SK-N-SH treated with all-trans-retinoic acid at 6 μM for 48 hours (cell line): Measurements from ENCODE around the gene CCDC30.

Experiments used
- ATAC-seq: fragments of 200-7000 bp; cut with Tn5 transposase; 3 replicates; pipeline ENCODE4 v1.9.1; 2020; ENCODE audit warnings: mild to moderate bottlenecking, moderate library complexity
- ARNTL ChIP-seq: fragments of 450-650 bp; formaldehyde crosslinking; IDR thresholded peaks from 2 replicates; pipeline ENCODE4 v1.5.0; 2020; ENCODE audit warnings: low read depth, mild to moderate bottlenecking, moderate library complexity, borderline replicate concordance
- BACH2 ChIP-seq: fragments of 250-450 bp; sonication (Bioruptor Pico); IDR thresholded peaks from 2 replicates; pipeline ENCODE4 v1.9.0; 2021; ENCODE audit warnings: mild to moderate bottlenecking, borderline replicate concordance
- CSDC2 ChIP-seq: fragments of 250-450 bp; sonication (Bioruptor Pico); IDR thresholded peaks from 2 replicates; pipeline ENCODE4 v1.5.0; 2020; ENCODE audit warnings: mild to moderate bottlenecking, moderate library complexity
- ESRRG ChIP-seq: fragments of 250-450 bp; sonication (Bioruptor Pico); IDR thresholded peaks from 2 replicates; pipeline ENCODE4 v1.6.1; 2021; ENCODE audit warnings: mild to moderate bottlenecking
- GLIS3 ChIP-seq: fragments of 250-450 bp; sonication (Bioruptor Pico); IDR thresholded peaks from 2 replicates; pipeline ENCODE4 v1.5.0; 2020; ENCODE audit warnings: mild to moderate bottlenecking, moderate library complexity
- ISL1 ChIP-seq: fragments of 250-450 bp; sonication (Bioruptor Pico); IDR thresholded peaks from 2 replicates; pipeline ENCODE4 v2.1.2; 2022; ENCODE audit warnings: mild to moderate bottlenecking, moderate library complexity
- OSR1 ChIP-seq: fragments of 250-450 bp; sonication (Bioruptor Pico); IDR thresholded peaks from 2 replicates; pipeline ENCODE4 v1.8.0; 2022; ENCODE audit warnings: moderate library complexity, mild to moderate bottlenecking, inconsistent platforms
- PPARA ChIP-seq: fragments of 250-450 bp; sonication (Bioruptor Pico); IDR thresholded peaks from 2 replicates; pipeline ENCODE4 v1.5.0; 2020; ENCODE audit warnings: mild to moderate bottlenecking, borderline replicate concordance
- RARB ChIP-seq: fragments of 250-450 bp; sonication (Bioruptor Pico); IDR thresholded peaks from 2 replicates; pipeline ENCODE4 v1.8.0; 2021; ENCODE audit warnings: mild to moderate bottlenecking, moderate library complexity
- SNAI2 ChIP-seq: fragments of 250-450 bp; sonication (Bioruptor Pico); IDR thresholded peaks from 2 replicates; pipeline ENCODE4 v1.5.0; 2020; ENCODE audit warnings: mild to moderate bottlenecking, moderate library complexity
- TCF4 ChIP-seq: fragments of 250-450 bp; sonication (Bioruptor Pico); IDR thresholded peaks from 2 replicates; pipeline ENCODE4 v1.8.0; 2021; ENCODE audit warnings: mild to moderate bottlenecking, moderate library complexity, borderline replicate concordance
- TOX ChIP-seq: fragments of 250-450 bp; sonication (Bioruptor Pico); IDR thresholded peaks from 2 replicates; pipeline ENCODE4 v1.8.0; 2021; ENCODE audit warnings: mild to moderate bottlenecking, moderate library complexity, borderline replicate concordance
- ZC3H10 ChIP-seq: fragments of 250-450 bp; sonication (Bioruptor Pico); IDR thresholded peaks from 2 replicates; pipeline ENCODE4 v1.5.1; 2021; ENCODE audit warnings: mild to moderate bottlenecking, moderate library complexity
- ZFP3 ChIP-seq: fragments of 250-450 bp; sonication (Bioruptor Pico); IDR thresholded peaks from 2 replicates; pipeline ENCODE4 v1.5.0; 2020; ENCODE audit warnings: mild to moderate bottlenecking, moderate library complexity
- ZFP30 ChIP-seq: fragments of 450-650 bp; formaldehyde crosslinking; IDR thresholded peaks from 2 replicates; pipeline ENCODE4 v1.5.0; 2022; ENCODE audit warnings: mild to moderate bottlenecking, moderate library complexity
- ZNF565 ChIP-seq: fragments of 450-650 bp; formaldehyde crosslinking; conservative IDR thresholded peaks from 2 replicates; pipeline ENCODE4 v1.5.0; 2020; ENCODE audit warnings: low read depth, mild to moderate bottlenecking, moderate library complexity
- ZNF70 ChIP-seq: fragments of 450-650 bp; formaldehyde crosslinking; IDR thresholded peaks from 2 replicates; pipeline ENCODE4 v1.5.0; 2020; ENCODE audit warnings: mild to moderate bottlenecking, moderate library complexity
- TF ChIP-seq, protein P1 (sequence below): fragments of 250-450 bp; sonication (Bioruptor Pico); IDR thresholded peaks from 2 replicates; pipeline ENCODE4 v1.8.0; 2020; ENCODE audit warnings: mild to moderate bottlenecking, moderate library complexity, borderline replicate concordance
- TF ChIP-seq, protein P2 (sequence below): fragments of 250-450 bp; sonication (Bioruptor Pico); IDR thresholded peaks from 2 replicates; pipeline ENCODE4 v1.5.1; 2021; ENCODE audit warnings: mild to moderate bottlenecking, moderate library complexity
- TF ChIP-seq, protein P3 (sequence below): fragments of 250-450 bp; sonication (Bioruptor Pico); IDR thresholded peaks from 2 replicates; pipeline ENCODE4 v1.8.0; 2021; ENCODE audit warnings: low read depth, mild to moderate bottlenecking, moderate library complexity, borderline replicate concordance
- TF ChIP-seq, protein P4 (sequence below): fragments of 250-450 bp; sonication (Bioruptor Pico); IDR thresholded peaks from 2 replicates; pipeline ENCODE4 v1.5.1; 2020; ENCODE audit warnings: low read depth, mild to moderate bottlenecking, moderate library complexity
- TF ChIP-seq, protein P5 (sequence below): fragments of 250-450 bp; sonication (Bioruptor Pico); IDR thresholded peaks from 2 replicates; pipeline ENCODE4 v1.5.0; 2020; ENCODE audit warnings: mild to moderate bottlenecking, moderate library complexity

Gene CCDC30

DNA sequence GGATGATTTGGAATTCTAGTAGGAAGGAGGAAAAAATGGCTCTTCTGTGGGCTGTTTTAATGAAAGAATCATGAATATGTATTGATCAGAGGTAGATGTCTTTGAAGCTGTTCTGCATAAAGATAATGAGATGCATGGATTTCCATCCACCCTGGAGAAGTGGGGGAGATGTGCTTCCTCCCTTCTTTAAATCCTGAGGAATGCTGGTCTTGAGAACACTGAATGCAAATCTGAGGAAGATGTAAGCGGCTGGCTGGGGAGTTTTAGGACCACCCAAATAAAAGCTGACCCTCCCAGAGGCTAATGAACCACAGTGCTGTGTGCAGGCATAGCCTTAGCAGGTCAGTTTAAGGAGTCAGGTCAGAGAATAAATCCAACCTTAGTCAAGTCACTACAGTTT, 44.6 kb upstream of the CCDC30 start:
- no peak for TF ChIP-seq ZNF565 (CRISPR knock-in tag)
- TF ChIP-seq, protein P1, sequence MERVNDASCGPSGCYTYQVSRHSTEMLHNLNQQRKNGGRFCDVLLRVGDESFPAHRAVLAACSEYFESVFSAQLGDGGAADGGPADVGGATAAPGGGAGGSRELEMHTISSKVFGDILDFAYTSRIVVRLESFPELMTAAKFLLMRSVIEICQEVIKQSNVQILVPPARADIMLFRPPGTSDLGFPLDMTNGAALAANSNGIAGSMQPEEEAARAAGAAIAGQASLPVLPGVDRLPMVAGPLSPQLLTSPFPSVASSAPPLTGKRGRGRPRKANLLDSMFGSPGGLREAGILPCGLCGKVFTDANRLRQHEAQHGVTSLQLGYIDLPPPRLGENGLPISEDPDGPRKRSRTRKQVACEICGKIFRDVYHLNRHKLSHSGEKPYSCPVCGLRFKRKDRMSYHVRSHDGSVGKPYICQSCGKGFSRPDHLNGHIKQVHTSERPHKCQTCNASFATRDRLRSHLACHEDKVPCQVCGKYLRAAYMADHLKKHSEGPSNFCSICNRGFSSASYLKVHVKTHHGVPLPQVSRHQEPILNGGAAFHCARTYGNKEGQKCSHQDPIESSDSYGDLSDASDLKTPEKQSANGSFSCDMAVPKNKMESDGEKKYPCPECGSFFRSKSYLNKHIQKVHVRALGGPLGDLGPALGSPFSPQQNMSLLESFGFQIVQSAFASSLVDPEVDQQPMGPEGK (CRISPR knock-in tag): no peak
- TF ChIP-seq RARB (CRISPR knock-in tag): no peak
- no peak for TF ChIP-seq ZNF70 (CRISPR knock-in tag)
- TF ChIP-seq SNAI2 (CRISPR knock-in tag): no peak
- no peak for TF ChIP-seq ESRRG (CRISPR knock-in tag)
- no peak for TF ChIP-seq BACH2 (CRISPR knock-in tag)
- TF ChIP-seq GLIS3: no peak
- TF ChIP-seq OSR1 (CRISPR knock-in tag): no peak
- no peak for TF ChIP-seq PPARA (CRISPR knock-in tag)
- TF ChIP-seq ZFP3 (CRISPR knock-in tag): no peak
- TF ChIP-seq, protein P2, sequence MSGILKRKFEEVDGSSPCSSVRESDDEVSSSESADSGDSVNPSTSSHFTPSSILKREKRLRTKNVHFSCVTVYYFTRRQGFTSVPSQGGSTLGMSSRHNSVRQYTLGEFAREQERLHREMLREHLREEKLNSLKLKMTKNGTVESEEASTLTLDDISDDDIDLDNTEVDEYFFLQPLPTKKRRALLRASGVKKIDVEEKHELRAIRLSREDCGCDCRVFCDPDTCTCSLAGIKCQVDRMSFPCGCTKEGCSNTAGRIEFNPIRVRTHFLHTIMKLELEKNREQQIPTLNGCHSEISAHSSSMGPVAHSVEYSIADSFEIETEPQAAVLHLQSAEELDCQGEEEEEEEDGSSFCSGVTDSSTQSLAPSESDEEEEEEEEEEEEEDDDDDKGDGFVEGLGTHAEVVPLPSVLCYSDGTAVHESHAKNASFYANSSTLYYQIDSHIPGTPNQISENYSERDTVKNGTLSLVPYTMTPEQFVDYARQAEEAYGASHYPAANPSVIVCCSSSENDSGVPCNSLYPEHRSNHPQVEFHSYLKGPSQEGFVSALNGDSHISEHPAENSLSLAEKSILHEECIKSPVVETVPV: no peak
- TF ChIP-seq ISL1 (CRISPR knock-in tag): no peak
- TF ChIP-seq CSDC2 (CRISPR knock-in tag): no peak
- TF ChIP-seq TCF4 (CRISPR knock-in tag): no peak
- no peak for TF ChIP-seq TOX (CRISPR knock-in tag)
- TF ChIP-seq, all 23 proteins: peak for 0
- no peak for ATAC-seq

DNA sequence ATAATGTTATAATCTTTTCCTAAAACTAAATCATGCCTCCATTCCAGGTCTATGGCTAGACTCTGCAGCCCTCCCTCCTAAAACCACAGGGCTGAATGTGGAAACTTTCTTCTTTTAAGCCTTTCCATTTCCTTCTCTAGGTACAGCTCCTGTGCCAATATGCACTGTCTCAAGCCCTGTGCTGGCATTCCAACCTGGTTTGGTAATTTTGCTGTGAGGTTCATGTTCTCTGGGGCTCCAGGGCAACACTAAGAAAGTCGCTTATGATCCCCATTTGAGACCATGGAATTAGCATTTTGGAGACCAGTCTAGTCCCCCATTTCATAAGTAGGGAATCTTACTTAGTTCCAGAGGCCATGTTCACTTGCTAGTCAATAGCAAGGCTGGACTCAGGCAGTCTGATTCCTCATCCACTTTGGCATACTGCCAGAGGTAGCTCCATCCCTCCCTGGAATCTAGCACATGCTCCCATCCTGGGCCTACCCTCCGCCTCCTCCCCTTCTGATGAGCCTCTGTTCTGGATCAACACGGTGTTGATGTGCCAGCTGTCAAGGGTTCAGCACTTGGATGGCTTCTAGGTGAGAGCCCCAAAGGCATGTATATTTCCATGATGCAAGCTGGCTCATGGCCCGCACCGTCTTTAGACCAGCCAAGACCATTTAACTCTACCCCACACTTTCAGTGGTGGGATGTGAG, 43.8 kb upstream of the CCDC30 start:
- TF ChIP-seq ZNF70 (CRISPR knock-in tag) (no peak), TCF4 (CRISPR knock-in tag) (no peak), ZFP3 (CRISPR knock-in tag) (no peak), PPARA (CRISPR knock-in tag) (no peak), ZNF565 (CRISPR knock-in tag) (no peak), ESRRG (CRISPR knock-in tag) (no peak), CSDC2 (CRISPR knock-in tag) (no peak), OSR1 (CRISPR knock-in tag) (no peak), ISL1 (CRISPR knock-in tag) (no peak), RARB (CRISPR knock-in tag) (no peak), ZC3H10 (CRISPR knock-in tag) (no peak), SNAI2 (CRISPR knock-in tag) (no peak), BACH2 (CRISPR knock-in tag) (no peak), ZFP30 (no peak), TOX (CRISPR knock-in tag) (no peak), ARNTL (CRISPR knock-in tag) (no peak)
- TF ChIP-seq, protein P3, sequence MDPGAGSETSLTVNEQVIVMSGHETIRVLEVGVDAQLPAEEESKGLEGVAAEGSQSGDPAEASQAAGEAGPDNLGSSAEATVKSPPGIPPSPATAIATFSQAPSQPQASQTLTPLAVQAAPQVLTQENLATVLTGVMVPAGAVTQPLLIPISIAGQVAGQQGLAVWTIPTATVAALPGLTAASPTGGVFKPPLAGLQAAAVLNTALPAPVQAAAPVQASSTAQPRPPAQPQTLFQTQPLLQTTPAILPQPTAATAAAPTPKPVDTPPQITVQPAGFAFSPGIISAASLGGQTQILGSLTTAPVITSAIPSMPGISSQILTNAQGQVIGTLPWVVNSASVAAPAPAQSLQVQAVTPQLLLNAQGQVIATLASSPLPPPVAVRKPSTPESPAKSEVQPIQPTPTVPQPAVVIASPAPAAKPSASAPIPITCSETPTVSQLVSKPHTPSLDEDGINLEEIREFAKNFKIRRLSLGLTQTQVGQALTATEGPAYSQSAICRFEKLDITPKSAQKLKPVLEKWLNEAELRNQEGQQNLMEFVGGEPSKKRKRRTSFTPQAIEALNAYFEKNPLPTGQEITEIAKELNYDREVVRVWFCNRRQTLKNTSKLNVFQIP (CRISPR knock-in tag): no peak
- TF ChIP-seq, protein P4, sequence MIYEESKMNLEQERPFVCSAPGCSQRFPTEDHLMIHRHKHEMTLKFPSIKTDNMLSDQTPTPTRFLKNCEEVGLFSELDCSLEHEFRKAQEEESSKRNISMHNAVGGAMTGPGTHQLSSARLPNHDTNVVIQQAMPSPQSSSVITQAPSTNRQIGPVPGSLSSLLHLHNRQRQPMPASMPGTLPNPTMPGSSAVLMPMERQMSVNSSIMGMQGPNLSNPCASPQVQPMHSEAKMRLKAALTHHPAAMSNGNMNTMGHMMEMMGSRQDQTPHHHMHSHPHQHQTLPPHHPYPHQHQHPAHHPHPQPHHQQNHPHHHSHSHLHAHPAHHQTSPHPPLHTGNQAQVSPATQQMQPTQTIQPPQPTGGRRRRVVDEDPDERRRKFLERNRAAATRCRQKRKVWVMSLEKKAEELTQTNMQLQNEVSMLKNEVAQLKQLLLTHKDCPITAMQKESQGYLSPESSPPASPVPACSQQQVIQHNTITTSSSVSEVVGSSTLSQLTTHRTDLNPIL (CRISPR knock-in tag): no peak
- TF ChIP-seq, protein P1 (CRISPR knock-in tag): no peak
- TF ChIP-seq, protein P5, sequence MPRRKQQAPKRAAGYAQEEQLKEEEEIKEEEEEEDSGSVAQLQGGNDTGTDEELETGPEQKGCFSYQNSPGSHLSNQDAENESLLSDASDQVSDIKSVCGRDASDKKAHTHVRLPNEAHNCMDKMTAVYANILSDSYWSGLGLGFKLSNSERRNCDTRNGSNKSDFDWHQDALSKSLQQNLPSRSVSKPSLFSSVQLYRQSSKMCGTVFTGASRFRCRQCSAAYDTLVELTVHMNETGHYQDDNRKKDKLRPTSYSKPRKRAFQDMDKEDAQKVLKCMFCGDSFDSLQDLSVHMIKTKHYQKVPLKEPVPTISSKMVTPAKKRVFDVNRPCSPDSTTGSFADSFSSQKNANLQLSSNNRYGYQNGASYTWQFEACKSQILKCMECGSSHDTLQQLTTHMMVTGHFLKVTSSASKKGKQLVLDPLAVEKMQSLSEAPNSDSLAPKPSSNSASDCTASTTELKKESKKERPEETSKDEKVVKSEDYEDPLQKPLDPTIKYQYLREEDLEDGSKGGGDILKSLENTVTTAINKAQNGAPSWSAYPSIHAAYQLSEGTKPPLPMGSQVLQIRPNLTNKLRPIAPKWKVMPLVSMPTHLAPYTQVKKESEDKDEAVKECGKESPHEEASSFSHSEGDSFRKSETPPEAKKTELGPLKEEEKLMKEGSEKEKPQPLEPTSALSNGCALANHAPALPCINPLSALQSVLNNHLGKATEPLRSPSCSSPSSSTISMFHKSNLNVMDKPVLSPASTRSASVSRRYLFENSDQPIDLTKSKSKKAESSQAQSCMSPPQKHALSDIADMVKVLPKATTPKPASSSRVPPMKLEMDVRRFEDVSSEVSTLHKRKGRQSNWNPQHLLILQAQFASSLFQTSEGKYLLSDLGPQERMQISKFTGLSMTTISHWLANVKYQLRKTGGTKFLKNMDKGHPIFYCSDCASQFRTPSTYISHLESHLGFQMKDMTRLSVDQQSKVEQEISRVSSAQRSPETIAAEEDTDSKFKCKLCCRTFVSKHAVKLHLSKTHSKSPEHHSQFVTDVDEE (CRISPR knock-in tag): no peak
- TF ChIP-seq, all 23 proteins: peak for 0
- ATAC-seq: no peak
